HG02970 (cell line): ENCODE data around the gene BTF3L4.

ENCODE experiments used
- ATAC-seq: cut with Tn5 transposase; IDR thresholded peaks from one replicate; pipeline ENCODE4 v1.9.1; 2021; ENCODE audit warnings: mild to moderate bottlenecking, moderate library complexity, moderate number of reproducible peaks; ENCODE audit not compliant: unreplicated experiment, low FRiP score

The BTF3L4 gene

GRCh38 chr1:52119301-52120079, 63.4 kb downstream of the BTF3L4 start:
- no peak for ATAC-seq

DNA sequence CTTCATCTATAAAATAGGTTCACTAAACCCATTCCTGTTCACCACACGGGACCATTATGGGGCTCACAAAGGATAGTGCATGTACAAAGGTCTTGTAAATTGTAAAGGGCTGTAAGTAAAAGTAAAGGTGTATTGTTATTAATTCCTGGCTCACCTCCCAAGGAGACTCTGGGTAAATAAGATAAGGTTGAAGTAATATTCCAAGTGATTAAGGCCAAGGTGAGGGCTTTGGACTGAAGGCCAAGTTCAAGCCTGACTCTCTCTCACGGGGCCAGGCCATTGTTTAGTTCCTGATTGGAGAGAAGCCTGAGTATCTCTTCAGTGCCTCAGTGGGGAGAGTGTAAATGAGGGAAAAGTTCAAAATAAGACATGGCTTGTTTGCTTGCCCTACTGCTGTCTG, 66.3 kb downstream of the BTF3L4 start:
- no peak for ATAC-seq

GRCh38 chr1:52123622-52124021, 67.5 kb downstream of the BTF3L4 start:
- no peak for ATAC-seq

- no peak for ATAC-seq
Measured at GRCh38 chr1:52125736-52126359, 69.8 kb downstream of the BTF3L4 start.

GRCh38 chr1:52127181-52128180, 71.4 kb downstream of the BTF3L4 start:
- ATAC-seq = no peak

GRCh38 chr1:52139817-52140540, 83.9 kb downstream of the BTF3L4 start:
- no peak for ATAC-seq
